PC-9 (cell line): ENCODE measurements around the gene RAB11FIP4. TPM values are rescaled to one million over a fixed set of nuclear protein-coding genes. Genes with fewer than 3 reads are reported as not detected.

Source experiments
- BruUV-seq: library from RNA; stranded (reverse); fragments of 400-500 nt; replicated peaks from 2 replicates; lab custom pipeline; 2021; lab: Mats Ljungman, UMichigan
- CTCF ChIA-PET: fragments of 300-600 bp; sonication (Branson Sonifier 250); formaldehyde crosslinking; loops from one replicate; lab custom pipeline; 2022; ENCODE audit warnings: antibody characterized with exemption; lab: Charles Lee
- POLR2A ChIA-PET: fragments of 300-600 bp; sonication (Branson Sonifier 250); formaldehyde crosslinking; loops from one replicate; lab custom pipeline; 2022; ENCODE audit warnings: antibody characterized with exemption; ENCODE audit not compliant: unreplicated experiment; lab: Charles Lee
- DNase-seq, 2 experiments: peaks; one replicate each; pipeline versions ENCODE4 v3.0.0 to v3.0.0-alpha.2; 2015 to 2022; ENCODE audit warnings: mixed read lengths in 1 of 2
- H2AFZ ChIP-seq: fragments of 200-600 bp; sonication (generic); 2 replicates; pipeline ENCODE4 v1.8.1; 2017; ENCODE audit warnings: antibody characterized with exemption
- H3F3A ChIP-seq: fragments of 200-600 bp; sonication (generic); 2 replicates; pipeline ENCODE4 v1.8.1; 2017; ENCODE audit warnings: antibody characterized with exemption, mild to moderate bottlenecking, low read depth; ENCODE audit not compliant: insufficient read depth
- H3K27ac ChIP-seq: fragments of 200-600 bp; sonication (generic); 2 replicates; pipeline ENCODE4 v1.6.1; 2016; ENCODE audit warnings: mixed run types
- H3K27me3 ChIP-seq: fragments of 200-600 bp; sonication (generic); 2 replicates; pipeline ENCODE4 v1.6.1; 2016; ENCODE audit warnings: low read depth, mixed run types; ENCODE audit not compliant: insufficient read depth
- H3K36me3 ChIP-seq: fragments of 200-600 bp; sonication (generic); 2 replicates; pipeline ENCODE4 v1.6.1; 2016; ENCODE audit warnings: low read depth, mixed run types
- H3K4me1 ChIP-seq: fragments of 200-600 bp; sonication (generic); replicated peaks from 2 replicates; pipeline ENCODE4 v1.6.1; 2016; ENCODE audit warnings: mixed run types; ENCODE audit not compliant: insufficient read depth
- H3K4me2 ChIP-seq: fragments of 200-600 bp; sonication (generic); 2 replicates; pipeline ENCODE4 v1.6.1; 2017; ENCODE audit warnings: mixed run types
- H3K4me3 ChIP-seq: fragments of 200-600 bp; sonication (generic); 2 replicates; pipeline ENCODE4 v1.6.1; 2016; ENCODE audit warnings: mixed run types
- H3K79me2 ChIP-seq: fragments of 200-600 bp; sonication (generic); 2 replicates; pipeline ENCODE4 v1.6.1; 2017; ENCODE audit warnings: low read depth, mixed run types
- H3K9me2 ChIP-seq: fragments of 200-600 bp; sonication (generic); 2 replicates; pipeline ENCODE4 v1.8.1; 2017; ENCODE audit warnings: mild to moderate bottlenecking; ENCODE audit not compliant: insufficient read depth
- H3K9me3 ChIP-seq: fragments of 200-600 bp; sonication (generic); 2 replicates; pipeline ENCODE4 v1.8.1; 2016; ENCODE audit warnings: low read depth; ENCODE audit not compliant: insufficient read depth
- H4K20me1 ChIP-seq: fragments of 200-600 bp; sonication (generic); 2 replicates; pipeline ENCODE4 v1.8.1; 2017; ENCODE audit not compliant: insufficient read depth
- EZH2 ChIP-seq: fragments of 200-600 bp; sonication (generic); IDR thresholded peaks from 2 replicates; pipeline ENCODE4 v1.8.0; 2017; ENCODE audit warnings: antibody characterized with exemption, low read depth
- intact Hi-C: fragments of 100-400 bp; cut with micrococcal nuclease; formaldehyde crosslinking; loops from one replicate; pipeline ENCODE4 v1.10.0; 2022; ENCODE audit not compliant: unreplicated experiment
- total RNA-seq: library from RNA; stranded (reverse); gene quantifications from 2 replicates; pipeline ENCODE4 v1.2.3, GENCODE V29; 2021
- TF ChIP-seq, protein P1 (sequence below): fragments of 200-600 bp; sonication (generic); conservative IDR thresholded peaks from 2 replicates; pipeline ENCODE4 v1.6.1; 2017; ENCODE audit warnings: mixed run types, antibody characterized with exemption, mild to moderate bottlenecking, moderate library complexity

The RAB11FIP4 gene
- total RNA-seq, 1 experiment from 2014 or later = 22.9 TPM

DNA sequence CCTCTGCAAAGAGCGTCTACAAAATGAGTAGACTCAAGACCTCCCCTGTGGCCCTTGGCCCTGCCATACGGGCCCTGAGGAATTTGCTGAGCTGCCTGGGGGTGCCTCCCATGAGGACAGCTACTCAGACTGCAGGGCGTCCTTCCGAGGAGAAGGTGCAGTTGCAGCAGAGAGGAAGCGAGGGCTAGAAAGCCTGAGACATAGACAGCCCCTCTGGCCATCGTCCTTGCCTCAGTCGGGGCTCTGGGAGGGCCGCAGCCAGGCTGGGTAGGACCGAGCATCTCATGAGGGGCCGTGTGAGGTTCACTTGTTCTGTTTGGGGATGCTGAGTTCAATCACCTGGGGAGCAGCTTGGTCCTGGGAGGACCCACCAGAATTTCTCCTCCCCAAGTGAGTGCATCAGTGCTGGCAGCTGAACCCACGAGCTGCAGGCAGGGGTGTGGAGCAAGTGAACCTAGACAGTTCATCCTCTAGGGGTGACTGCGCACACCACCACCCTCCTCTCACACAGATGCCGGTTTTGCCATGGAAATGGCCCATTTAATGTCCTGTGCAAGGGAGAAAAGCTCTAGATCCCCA lies 20.3 kb downstream of the RAB11FIP4 start:
- TF ChIP-seq, protein P1, sequence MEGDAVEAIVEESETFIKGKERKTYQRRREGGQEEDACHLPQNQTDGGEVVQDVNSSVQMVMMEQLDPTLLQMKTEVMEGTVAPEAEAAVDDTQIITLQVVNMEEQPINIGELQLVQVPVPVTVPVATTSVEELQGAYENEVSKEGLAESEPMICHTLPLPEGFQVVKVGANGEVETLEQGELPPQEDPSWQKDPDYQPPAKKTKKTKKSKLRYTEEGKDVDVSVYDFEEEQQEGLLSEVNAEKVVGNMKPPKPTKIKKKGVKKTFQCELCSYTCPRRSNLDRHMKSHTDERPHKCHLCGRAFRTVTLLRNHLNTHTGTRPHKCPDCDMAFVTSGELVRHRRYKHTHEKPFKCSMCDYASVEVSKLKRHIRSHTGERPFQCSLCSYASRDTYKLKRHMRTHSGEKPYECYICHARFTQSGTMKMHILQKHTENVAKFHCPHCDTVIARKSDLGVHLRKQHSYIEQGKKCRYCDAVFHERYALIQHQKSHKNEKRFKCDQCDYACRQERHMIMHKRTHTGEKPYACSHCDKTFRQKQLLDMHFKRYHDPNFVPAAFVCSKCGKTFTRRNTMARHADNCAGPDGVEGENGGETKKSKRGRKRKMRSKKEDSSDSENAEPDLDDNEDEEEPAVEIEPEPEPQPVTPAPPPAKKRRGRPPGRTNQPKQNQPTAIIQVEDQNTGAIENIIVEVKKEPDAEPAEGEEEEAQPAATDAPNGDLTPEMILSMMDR = no peak
- TF ChIP-seq EZH2 = no peak
- no peaks in the 10 kb centered on the region for H3K79me2 ChIP-seq
- DNase-seq = no peak
- H4K20me1 ChIP-seq = no peaks in the 10 kb centered on the region
- H3K9me2 ChIP-seq = no peaks in the 10 kb centered on the region
- no peaks in the 10 kb centered on the region for H3K36me3 ChIP-seq
- CTCF ChIA-PET = no interaction called here
- H3K9me3 ChIP-seq = no peaks in the 10 kb centered on the region
- H3K27ac ChIP-seq = no peak overlapping the region
- H3K4me3 ChIP-seq = no peak overlapping the region
- intact Hi-C loops = no loop called here
- H3K4me1 ChIP-seq = no peaks in the 10 kb centered on the region
- no TSS peak for BruUV-seq
- peaks cover 25% of the 10 kb centered on the region for H3K27me3 ChIP-seq
- POLR2A ChIA-PET = interaction anchor here (0.7 kb wide), 1 partner anchor 99 kb away, joined by 6 read pairs; no protein-coding TSS in a partner anchor
- H3K4me2 ChIP-seq = no peak overlapping the region
- H3F3A ChIP-seq = no peaks in the 10 kb centered on the region
- H2AFZ ChIP-seq = no peak overlapping the region

DNA sequence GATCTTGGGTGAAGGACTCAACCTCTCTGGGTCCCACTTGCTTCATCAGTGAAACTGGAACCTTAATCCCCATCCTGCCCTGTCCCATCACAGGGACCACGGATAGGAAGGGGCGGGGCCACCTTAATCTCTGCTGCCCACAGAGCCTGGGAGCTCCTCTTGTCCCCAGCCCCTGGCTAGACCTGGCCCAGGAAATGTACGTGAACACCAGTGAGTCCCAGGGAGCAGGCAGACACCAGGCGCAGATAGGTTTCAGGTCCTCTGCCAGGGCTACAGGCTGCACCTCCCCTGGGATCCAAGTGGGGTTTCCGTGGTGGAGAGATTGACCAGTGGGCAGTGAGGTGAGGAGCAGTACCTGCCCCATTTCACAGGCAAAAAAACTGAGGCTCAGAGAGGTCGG lies 21.0 kb downstream of the RAB11FIP4 start:
- BruUV-seq = no TSS peak
- intact Hi-C loops = no loop called here
- ChIA-PET CTCF (no interaction called here), POLR2A (interaction anchor here (0.7 kb wide), 1 partner anchor 99 kb away, joined by 6 read pairs; no protein-coding TSS in a partner anchor)
- Histone ChIP-seq H3F3A (no peaks in the 10 kb centered on the region), H3K27ac (no peak overlapping the region), H3K4me1 (no peaks in the 10 kb centered on the region), H3K9me2 (no peaks in the 10 kb centered on the region), H3K36me3 (no peaks in the 10 kb centered on the region), H2AFZ (no peak overlapping the region), H3K9me3 (no peaks in the 10 kb centered on the region), H3K27me3 (peaks cover 25% of the 10 kb centered on the region), H3K79me2 (no peaks in the 10 kb centered on the region), H4K20me1 (no peaks in the 10 kb centered on the region), H3K4me3 (no peak overlapping the region), H3K4me2 (no peak overlapping the region)
- DNase-seq = no peak
- TF ChIP-seq, protein P1 = no peak
- TF ChIP-seq EZH2 = no peak

- H3K27ac ChIP-seq = no peak overlapping the region
- H2AFZ ChIP-seq = no peak overlapping the region
- H3K4me1 ChIP-seq = no peaks in the 10 kb centered on the region
- H3K4me3 ChIP-seq = no peak overlapping the region
- H3F3A ChIP-seq = no peaks in the 10 kb centered on the region
- TF ChIP-seq EZH2 = no peak
- TF ChIP-seq, protein P1 = no peak
- POLR2A ChIA-PET = no interaction called here
- no peaks in the 10 kb centered on the region for H3K9me2 ChIP-seq
- H3K9me3 ChIP-seq = no peaks in the 10 kb centered on the region
- no peaks in the 10 kb centered on the region for H4K20me1 ChIP-seq
- no peaks in the 10 kb centered on the region for H3K79me2 ChIP-seq
- BruUV-seq = no TSS peak
- no peak overlapping the region for H3K4me2 ChIP-seq
- CTCF ChIA-PET = no interaction called here
- intact Hi-C loops = no loop called here
- peaks cover 25% of the 10 kb centered on the region for H3K27me3 ChIP-seq
- H3K36me3 ChIP-seq = no peaks in the 10 kb centered on the region
- DNase-seq = no peak
Measured at GRCh38 chr17:31413081-31413799, 21.8 kb downstream of the RAB11FIP4 start.
